GM19372 (cell line): ENCODE results near the gene TRIM65.
"Not testable (repeated sequence)": the region's sequence is repeated elsewhere in the genome, so short reads cannot be mapped to it uniquely, and the experiment has no call there.

ENCODE experiments used
- ATAC-seq: cut with Tn5 transposase; IDR thresholded peaks from one replicate; pipeline ENCODE4 v1.9.1; 2021; ENCODE audit warnings: mild to moderate bottlenecking, low read depth, moderate library complexity; ENCODE audit not compliant: unreplicated experiment

TRIM65 gene

GRCh38 chr17:75898791-75899190 is 2.0 kb upstream of the TRIM65 start:
- no peak for ATAC-seq

GRCh38 chr17:75898065-75898464 is 1.3 kb upstream of the TRIM65 start:
- no peak for ATAC-seq

GRCh38 chr17:75897160-75898019 is 639 bp upstream of the TRIM65 start:
- ATAC-seq = no peak

GRCh38 chr17:75895370-75896155 is 1.2 kb downstream of the TRIM65 start:
- no peak for ATAC-seq

- ATAC-seq = no peak
Measured at GRCh38 chr17:75894049-75894733, 2.6 kb downstream of the TRIM65 start.

- ATAC-seq = no peak
Measured at GRCh38 chr17:75893305-75894048, 3.3 kb downstream of the TRIM65 start.

- no peak for ATAC-seq
Measured at GRCh38 chr17:75892556-75893224, 4.1 kb downstream of the TRIM65 start.

GRCh38 chr17:75891605-75892555 is 4.9 kb downstream of the TRIM65 start:
- no peak for ATAC-seq

- ATAC-seq = no peak
Measured at GRCh38 chr17:75891022-75891604, 5.6 kb downstream of the TRIM65 start.

GRCh38 chr17:75889454-75889853 is 7.3 kb downstream of the TRIM65 start:
- no peak for ATAC-seq

- ATAC-seq = no peak
Measured at GRCh38 chr17:75888484-75888883, 8.3 kb downstream of the TRIM65 start.

GRCh38 chr17:75885860-75886259 is 10.9 kb downstream of the TRIM65 start:
- ATAC-seq = not testable (repeated sequence)

- no peak for ATAC-seq
Measured at GRCh38 chr17:75885431-75885830, 11.3 kb downstream of the TRIM65 start.

- no peak for ATAC-seq
Measured at GRCh38 chr17:75881678-75882454, 14.9 kb downstream of the TRIM65 start.

- ATAC-seq = no peak
Measured at GRCh38 chr17:75880266-75880665, 16.5 kb downstream of the TRIM65 start.

GRCh38 chr17:75878174-75878998 is 18.4 kb downstream of the TRIM65 start, which contains the start of gene TRIM47:
Gene TRIM47, minus strand, starts transcription at chr17:75878581. Its CDS starts 33 bp downstream, at chr17:75878548.
- no peak for ATAC-seq

GRCh38 chr17:75877752-75878173 is 19.0 kb downstream of the TRIM65 start:
- ATAC-seq = no peak
